Stimulated activated naive CD4-positive, alpha-beta T cell (primary cell): Measurements from ENCODE around the gene LIPN.
"Not testable (repeated sequence)": the region's sequence is repeated elsewhere in the genome, so short reads cannot be mapped to it uniquely, and the experiment has no call there.

Experiments used
- DNase-seq, 6 experiments: peaks; one replicate each; lab custom pipeline; 2025; lab: John Stamatoyannopoulos, UW

Gene LIPN

GRCh38 chr10:88759366-88760101 is at the start of gene LIPN:
Gene LIPN, plus strand, starts transcription at chr10:88760020. Its CDS starts 1,386 bp downstream, at chr10:88761406.
- DNase-seq, result peak in 1 of 6 experiments; percentile 3

- DNase-seq, result no peak
Measured at GRCh38 chr10:88715517-88715916, 44.3 kb upstream of the LIPN start.

- no peak for DNase-seq
Measured at GRCh38 chr10:88721392-88721791, 38.4 kb upstream of the LIPN start.

GRCh38 chr10:88725798-88726197 is 34.0 kb upstream of the LIPN start:
- DNase-seq, result no peak

GRCh38 chr10:88728107-88728763 is 31.6 kb upstream of the LIPN start:
- no peak for DNase-seq

- DNase-seq, result no peak
Measured at GRCh38 chr10:88730864-88731263, 29.0 kb upstream of the LIPN start.

GRCh38 chr10:88731296-88731695 is 28.5 kb upstream of the LIPN start:
- no peak for DNase-seq

- no peak for DNase-seq
Measured at GRCh38 chr10:88733215-88733614, 26.6 kb upstream of the LIPN start.

- DNase-seq, result no peak
Measured at GRCh38 chr10:88735661-88736060, 24.2 kb upstream of the LIPN start.

- DNase-seq, result not testable (repeated sequence)
Measured at GRCh38 chr10:88741921-88742320, 17.9 kb upstream of the LIPN start.

- DNase-seq, result no peak
Measured at GRCh38 chr10:88742448-88742847, 17.4 kb upstream of the LIPN start.

- DNase-seq, result no peak
Measured at GRCh38 chr10:88744002-88744401, 15.8 kb upstream of the LIPN start.

GRCh38 chr10:88745633-88746032 is 14.2 kb upstream of the LIPN start:
- DNase-seq, result no peak

- no peak for DNase-seq
Measured at GRCh38 chr10:88754287-88754686, 5.5 kb upstream of the LIPN start.

- DNase-seq, result no peak
Measured at GRCh38 chr10:88755753-88756152, 4.1 kb upstream of the LIPN start.

- DNase-seq, result no peak
Measured at GRCh38 chr10:88756660-88757059, 3.2 kb upstream of the LIPN start.

GRCh38 chr10:88762906-88763305 is 3.1 kb downstream of the LIPN start:
- DNase-seq, result no peak

- DNase-seq, result no peak
Measured at GRCh38 chr10:88763441-88763840, 3.6 kb downstream of the LIPN start.

GRCh38 chr10:88764110-88764509 is 4.3 kb downstream of the LIPN start:
- no peak for DNase-seq

GRCh38 chr10:88765816-88766215 is 6.0 kb downstream of the LIPN start:
- no peak for DNase-seq

GRCh38 chr10:88769384-88769783 is 9.6 kb downstream of the LIPN start:
- no peak for DNase-seq

- no peak for DNase-seq
Measured at GRCh38 chr10:88781206-88781605, 21.4 kb downstream of the LIPN start.

GRCh38 chr10:88782222-88782621 is 22.4 kb downstream of the LIPN start:
- no peak for DNase-seq

GRCh38 chr10:88783724-88784123 is 23.9 kb downstream of the LIPN start:
- no peak for DNase-seq
